K562 (cell line): ENCODE measurements around the gene KIF3A. TPM values are rescaled to one million over a fixed set of nuclear protein-coding genes. Genes with fewer than 3 reads are reported as not detected.

Experiments used
- ARID1B ChIP-seq: fragments of 450-650 bp; IDR thresholded peaks from 2 replicates; pipeline ENCODE4 v1.6.1; 2016; ENCODE audit warnings: antibody characterized with exemption, mild to moderate bottlenecking, inconsistent platforms
- ETV1 ChIP-seq: fragments of 450-650 bp; conservative IDR thresholded peaks from 2 replicates; pipeline ENCODE4 v1.6.1; 2016; ENCODE audit warnings: missing genetic modification characterization, control low read depth, low read depth, missing compliant biosample characterization
- HNRNPH1 ChIP-seq: fragments of 200-400 bp; formaldehyde crosslinking; optimal IDR thresholded peaks from 2 replicates; pipeline ENCODE3; 2017; ENCODE audit warnings: low read depth, mild to moderate bottlenecking, low read length, moderate library complexity
- JUNB ChIP-seq: fragments of 450-650 bp; formaldehyde crosslinking; conservative IDR thresholded peaks from 2 replicates; pipeline ENCODE4 v1.4.0; 2020; ENCODE audit warnings: mild to moderate bottlenecking
- KDM5B ChIP-seq: fragments of 200-600 bp; sonication (generic); IDR thresholded peaks from 2 replicates; pipeline ENCODE4 v1.6.1; 2012; ENCODE audit warnings: low read depth, mild to moderate bottlenecking, moderate library complexity, low read length, control low read depth, inconsistent platforms; ENCODE audit not compliant: insufficient replicate concordance
- MTA2 ChIP-seq: fragments of 450-650 bp; IDR thresholded peaks from 2 replicates; pipeline ENCODE4 v1.6.1; 2016; ENCODE audit warnings: low read depth
- NCOA2 ChIP-seq, 2 experiments: fragments of 450-650 bp; IDR thresholded peaks; 2 replicates each; pipeline ENCODE4 v1.6.1; 2018; ENCODE audit warnings: mild to moderate bottlenecking in 2 of 2, moderate library complexity in 1 of 2; ENCODE audit not compliant: partially characterized antibody in 2 of 2
- NCOR1 ChIP-seq: fragments of 450-650 bp; IDR thresholded peaks from 2 replicates; pipeline ENCODE4 v1.6.1; 2016; ENCODE audit warnings: mild to moderate bottlenecking, moderate library complexity
- NFXL1 ChIP-seq: fragments of 450-650 bp; formaldehyde crosslinking; IDR thresholded peaks from 2 replicates; pipeline ENCODE4 v1.4.0; 2021; ENCODE audit warnings: mild to moderate bottlenecking
- RFX7 ChIP-seq: fragments of 250-450 bp; sonication (Bioruptor Pico); IDR thresholded peaks from 2 replicates; pipeline ENCODE4 v1.5.1; 2021; ENCODE audit warnings: mild to moderate bottlenecking
- SAFB ChIP-seq: fragments of 200-400 bp; formaldehyde crosslinking; IDR thresholded peaks from 2 replicates; pipeline ENCODE4 v1.6.1; 2017; ENCODE audit warnings: low read depth, low read length, borderline replicate concordance
- STAT5A ChIP-seq: IDR thresholded peaks from 2 replicates; pipeline ENCODE4 v1.6.1; 2012; ENCODE audit warnings: low read length, inconsistent platforms, borderline replicate concordance
- TAF7 ChIP-seq: fragments of 450-650 bp; IDR thresholded peaks from 2 replicates; pipeline ENCODE4 v1.6.1; 2016; ENCODE audit warnings: missing genetic modification characterization, missing compliant biosample characterization
- ZFP91 ChIP-seq: sonication (generic); formaldehyde crosslinking; IDR thresholded peaks from 2 replicates; pipeline ENCODE4 v1.8.0; 2022; ENCODE audit warnings: mild to moderate bottlenecking, missing genetic modification reagents
- ZNF165 ChIP-seq: fragments of 250-450 bp; sonication (Bioruptor Pico); IDR thresholded peaks from 2 replicates; pipeline ENCODE4 v1.4.0; 2020; ENCODE audit warnings: borderline replicate concordance
- ZNF324 ChIP-seq: fragments of 250-450 bp; sonication (Bioruptor Pico); IDR thresholded peaks from 2 replicates; pipeline ENCODE4 v1.4.0; 2020; ENCODE audit warnings: mild to moderate bottlenecking
- ZNF408 ChIP-seq: fragments of 250-450 bp; sonication (Bioruptor Pico); IDR thresholded peaks from 2 replicates; pipeline ENCODE4 v1.4.0; 2020; ENCODE audit warnings: low read depth, mild to moderate bottlenecking, moderate library complexity
- polyA plus RNA-seq, 8 experiments: library from polyadenylated mRNA; depleted of rRNA in 4 of 8; stranded (reverse) in 5 of 8; unstranded in 3 of 8; fragments of >200 nt; fragmentation: Nextera tagmentation in 2 of 8; fragmentation: Illumina TruSeq in 1 of 8; extraction: Ambion mirVana in 2 of 8; extraction: Trizol in 1 of 8; gene quantifications; 2 replicates each; pipeline versions ENCODE4 v1.2.1 to v1.2.3, GENCODE V29; 2011 to 2014; ENCODE audit warnings: inconsistent platforms in 1 of 8, missing spikeins in 1 of 8
- total RNA-seq, 7 experiments: library from RNA; depleted of rRNA in 6 of 7; stranded (reverse); fragments of >200 nt in 6 of 7; fragmentation: Illumina TruSeq in 2 of 7; extraction: Trizol in 2 of 7; gene quantifications; 2 replicates each; pipeline versions ENCODE4 v1.2.1 to v1.2.3, GENCODE V29; 2011 to 2021; ENCODE audit warnings: low replicate concordance in 1 of 7
- TF ChIP-seq, protein P1 (sequence below): fragments of 450-650 bp; IDR thresholded peaks from 2 replicates; pipeline ENCODE4 v1.7.1; 2018; ENCODE audit warnings: mild to moderate bottlenecking, low read depth; ENCODE audit not compliant: partially characterized antibody
- TF ChIP-seq, protein P2 (sequence below): IDR thresholded peaks from 2 replicates; pipeline ENCODE4 v1.6.1; 2011; ENCODE audit not compliant: insufficient read length; ENCODE audit errors: extremely low read depth
- TF ChIP-seq, protein P3 (sequence below): fragments of 250-450 bp; sonication (Bioruptor Pico); IDR thresholded peaks from 2 replicates; pipeline ENCODE4 v1.8.0; 2021; ENCODE audit warnings: borderline replicate concordance, mild to moderate bottlenecking, moderate library complexity; ENCODE audit not compliant: poor library complexity, severe bottlenecking
- TF ChIP-seq, protein P4 (sequence below), 2 experiments: fragments of 450-650 bp; IDR thresholded peaks; 2 replicates each; pipeline ENCODE4 v1.6.1; 2016

KIF3A gene
- total and polyA plus RNA-seq, 9 of the 15 experiments (the other 6 are each of a cell fraction or from before 2014, with no cell fraction given), result 1.5 to 7.8 (median 6.0) TPM

DNA sequence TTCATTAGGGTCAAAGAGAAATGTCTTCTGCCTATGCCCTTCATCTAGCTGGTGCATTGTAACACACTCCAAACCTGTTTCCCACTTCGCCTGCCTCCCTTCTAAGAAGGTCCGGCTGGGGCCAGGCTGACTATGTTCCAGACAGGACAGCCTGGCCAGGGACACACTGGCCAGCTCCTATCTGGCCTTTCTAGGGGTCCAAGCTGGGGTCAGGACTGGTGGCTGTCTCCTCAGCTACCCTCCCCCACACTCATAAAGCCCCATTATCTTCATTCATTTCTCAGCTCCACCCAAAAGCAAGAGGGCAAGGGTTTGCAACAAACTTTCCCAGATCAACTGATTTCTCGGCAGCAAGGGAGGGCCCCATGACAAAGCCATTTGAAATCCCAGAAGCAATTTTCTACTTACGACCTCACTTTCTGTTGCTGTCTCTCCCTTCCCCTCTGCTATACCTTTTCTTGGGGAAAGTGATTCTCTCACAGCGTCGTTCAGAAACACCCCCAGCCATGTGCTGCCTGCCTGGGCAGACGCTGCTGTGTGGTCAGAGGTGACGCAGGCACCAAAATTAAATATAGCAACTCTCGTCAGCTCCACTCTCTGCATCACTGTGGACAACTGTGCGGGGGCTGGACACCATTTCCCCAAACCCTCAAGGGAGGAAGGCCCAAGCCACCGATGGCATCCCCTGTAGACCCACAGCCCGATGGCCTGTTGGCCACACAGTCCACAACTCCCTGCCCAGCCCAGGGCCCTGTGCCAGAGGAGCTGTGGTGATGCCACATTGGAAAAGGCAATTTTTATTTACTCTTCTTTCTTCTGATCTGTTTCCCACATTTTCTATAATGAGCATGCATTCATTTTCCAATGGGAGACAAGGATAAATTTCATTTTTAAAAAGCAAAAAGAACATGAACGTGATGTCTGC, 73.3 kb downstream of the KIF3A start (continued):
- no peak for TF ChIP-seq ZFP91 (CRISPR knock-in tag)
- TF ChIP-seq ETV1 (tag), result no peak
- peak; percentile 69 for TF ChIP-seq ARID1B
- TF ChIP-seq, protein P1, sequence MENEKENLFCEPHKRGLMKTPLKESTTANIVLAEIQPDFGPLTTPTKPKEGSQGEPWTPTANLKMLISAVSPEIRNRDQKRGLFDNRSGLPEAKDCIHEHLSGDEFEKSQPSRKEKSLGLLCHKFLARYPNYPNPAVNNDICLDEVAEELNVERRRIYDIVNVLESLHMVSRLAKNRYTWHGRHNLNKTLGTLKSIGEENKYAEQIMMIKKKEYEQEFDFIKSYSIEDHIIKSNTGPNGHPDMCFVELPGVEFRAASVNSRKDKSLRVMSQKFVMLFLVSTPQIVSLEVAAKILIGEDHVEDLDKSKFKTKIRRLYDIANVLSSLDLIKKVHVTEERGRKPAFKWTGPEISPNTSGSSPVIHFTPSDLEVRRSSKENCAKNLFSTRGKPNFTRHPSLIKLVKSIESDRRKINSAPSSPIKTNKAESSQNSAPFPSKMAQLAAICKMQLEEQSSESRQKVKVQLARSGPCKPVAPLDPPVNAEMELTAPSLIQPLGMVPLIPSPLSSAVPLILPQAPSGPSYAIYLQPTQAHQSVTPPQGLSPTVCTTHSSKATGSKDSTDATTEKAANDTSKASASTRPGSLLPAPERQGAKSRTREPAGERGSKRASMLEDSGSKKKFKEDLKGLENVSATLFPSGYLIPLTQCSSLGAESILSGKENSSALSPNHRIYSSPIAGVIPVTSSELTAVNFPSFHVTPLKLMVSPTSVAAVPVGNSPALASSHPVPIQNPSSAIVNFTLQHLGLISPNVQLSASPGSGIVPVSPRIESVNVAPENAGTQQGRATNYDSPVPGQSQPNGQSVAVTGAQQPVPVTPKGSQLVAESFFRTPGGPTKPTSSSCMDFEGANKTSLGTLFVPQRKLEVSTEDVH, result no peak
- no peak for TF ChIP-seq HNRNPH1
- no peak for TF ChIP-seq ZNF324 (CRISPR knock-in tag)
- TF ChIP-seq, protein P2, sequence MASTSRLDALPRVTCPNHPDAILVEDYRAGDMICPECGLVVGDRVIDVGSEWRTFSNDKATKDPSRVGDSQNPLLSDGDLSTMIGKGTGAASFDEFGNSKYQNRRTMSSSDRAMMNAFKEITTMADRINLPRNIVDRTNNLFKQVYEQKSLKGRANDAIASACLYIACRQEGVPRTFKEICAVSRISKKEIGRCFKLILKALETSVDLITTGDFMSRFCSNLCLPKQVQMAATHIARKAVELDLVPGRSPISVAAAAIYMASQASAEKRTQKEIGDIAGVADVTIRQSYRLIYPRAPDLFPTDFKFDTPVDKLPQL, result no peak
- TF ChIP-seq ZNF165 (CRISPR knock-in tag), result peak; percentile 85; the same call in 1 of the 2 replicates
- no peak for TF ChIP-seq NFXL1 (CRISPR knock-in tag)
- no peak for TF ChIP-seq SAFB
- TF ChIP-seq ZNF408 (CRISPR knock-in tag), result no peak
- peak; percentile 6 for TF ChIP-seq KDM5B
- no peak for TF ChIP-seq TAF7 (tag)
- no peak for TF ChIP-seq RFX7 (CRISPR knock-in tag)
- TF ChIP-seq NCOA2 (IDR thresholded peaks at IDR 0.05; ENCODE audit: partially characterized antibody in 2 of 2), result no peak
- no peak for TF ChIP-seq JUNB
- TF ChIP-seq MTA2, result peak; percentile 3; the same call in 1 of the 2 replicates
- TF ChIP-seq, protein P3, sequence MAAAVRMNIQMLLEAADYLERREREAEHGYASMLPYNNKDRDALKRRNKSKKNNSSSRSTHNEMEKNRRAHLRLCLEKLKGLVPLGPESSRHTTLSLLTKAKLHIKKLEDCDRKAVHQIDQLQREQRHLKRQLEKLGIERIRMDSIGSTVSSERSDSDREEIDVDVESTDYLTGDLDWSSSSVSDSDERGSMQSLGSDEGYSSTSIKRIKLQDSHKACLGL (CRISPR knock-in tag), result no peak
- no peak for TF ChIP-seq STAT5A
- TF ChIP-seq, protein P4, sequence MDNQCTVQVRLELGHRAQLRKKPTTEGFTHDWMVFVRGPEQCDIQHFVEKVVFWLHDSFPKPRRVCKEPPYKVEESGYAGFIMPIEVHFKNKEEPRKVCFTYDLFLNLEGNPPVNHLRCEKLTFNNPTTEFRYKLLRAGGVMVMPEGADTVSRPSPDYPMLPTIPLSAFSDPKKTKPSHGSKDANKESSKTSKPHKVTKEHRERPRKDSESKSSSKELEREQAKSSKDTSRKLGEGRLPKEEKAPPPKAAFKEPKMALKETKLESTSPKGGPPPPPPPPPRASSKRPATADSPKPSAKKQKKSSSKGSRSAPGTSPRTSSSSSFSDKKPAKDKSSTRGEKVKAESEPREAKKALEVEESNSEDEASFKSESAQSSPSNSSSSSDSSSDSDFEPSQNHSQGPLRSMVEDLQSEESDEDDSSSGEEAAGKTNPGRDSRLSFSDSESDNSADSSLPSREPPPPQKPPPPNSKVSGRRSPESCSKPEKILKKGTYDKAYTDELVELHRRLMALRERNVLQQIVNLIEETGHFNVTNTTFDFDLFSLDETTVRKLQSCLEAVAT (IDR thresholded peaks at IDR 0.05), result no peak
- peak; percentile 22; the same call in 1 of the 2 replicates for TF ChIP-seq NCOR1
